Stimulated activated CD4-positive, alpha-beta T cell treated with anti-CD3 and anti-CD28 coated beads, Interleukin-2, amount 100 ng/mL, for 4 hours (primary cell): ENCODE data around the gene NAA38.
"Not testable (repeated sequence)": the region's sequence is repeated elsewhere in the genome, so short reads cannot be mapped to it uniquely, and the experiment has no call there.

Experiments
- DNase-seq: peaks from one replicate; pipeline ENCODE4 v3.0.0-alpha.2; 2020; ENCODE audit warnings: low read depth

NAA38 gene

GRCh38 chr17:7824021-7824924, 33.1 kb downstream of the NAA38 start:
- no peak for DNase-seq

GRCh38 chr17:7823581-7824001, 33.8 kb downstream of the NAA38 start:
- no peak for DNase-seq

- no peak for DNase-seq
Observed at GRCh38 chr17:7822126-7822525, 35.2 kb downstream of the NAA38 start.

- no peak for DNase-seq
Observed at GRCh38 chr17:7820231-7820630, 37.1 kb downstream of the NAA38 start.

- no peak for DNase-seq
Observed at GRCh38 chr17:7818746-7819645, 38.4 kb downstream of the NAA38 start.

- no peak for DNase-seq
Observed at GRCh38 chr17:7818026-7818425, 39.3 kb downstream of the NAA38 start.

GRCh38 chr17:7817643-7817964, 39.8 kb downstream of the NAA38 start:
- DNase-seq, result no peak

- DNase-seq, result no peak
Observed at GRCh38 chr17:7816926-7817642, 40.3 kb downstream of the NAA38 start.

GRCh38 chr17:7814969-7815368, 42.4 kb downstream of the NAA38 start:
- no peak for DNase-seq

- DNase-seq, result no peak
Observed at GRCh38 chr17:7811251-7811650, 46.1 kb downstream of the NAA38 start.

- DNase-seq, result not testable (repeated sequence)
Observed at GRCh38 chr17:7809791-7810343, 47.5 kb downstream of the NAA38 start.

- DNase-seq, result no peak
Observed at GRCh38 chr17:7809086-7809790, 48.1 kb downstream of the NAA38 start.

- no peak for DNase-seq
Observed at GRCh38 chr17:7807206-7807605, 50.2 kb downstream of the NAA38 start.
